Measurements from ENCODE around the gene RELA. TPM values are rescaled to one million over a fixed set of nuclear protein-coding genes. Genes with fewer than 3 reads are reported as not detected.

RELA gene
- total and polyA plus RNA-seq, 2 donors (not counting 3 experiments of a cell fraction or from before 2014, with no cell fraction given): 78.7 to 105 TPM

- H3K9ac ChIP-seq (replicated peaks; ENCODE audit: extremely low read depth, insufficient read depth, low read length): no peak overlapping the region
- no TSS peak for BruUV-seq (replicated peaks)
- H3K36me3 ChIP-seq (ENCODE audit: control insufficient read depth in 2 of 2, extremely low read depth in 1 of 2, insufficient read depth in 2 of 2, low read length in 2 of 2): peaks cover 15 to 69% of the 10 kb centered on the region in 2 experiments
- H3K4me3 ChIP-seq (replicated peaks in 1 of 3; ENCODE audit: insufficient read depth in 1 of 3, low read depth in 1 of 3, low read length in 3 of 3): no peak overlapping the region
- no peaks in the 10 kb centered on the region for H3K4me1 ChIP-seq (ENCODE audit: control insufficient read depth, extremely low read depth, insufficient read depth, low read length)
- ChIA-PET CTCF (interaction anchor here (1.0 kb wide), 1 partner anchor 88 kb away, joined by 3 read pairs; the partner anchor contains the start of gene KAT5), POLR2A (no interaction called here)
- no peaks in the 10 kb centered on the region for H3K9me1 ChIP-seq (replicated peaks; ENCODE audit: control insufficient read depth, extremely low read depth, insufficient read depth, low read length)
- H3K27ac ChIP-seq (ENCODE audit: insufficient read depth, low read depth, low read length): no peak overlapping the region
- TF ChIP-seq GATA2 (IDR thresholded peaks at IDR 0.05; ENCODE audit: insufficient read depth, insufficient read length, low read depth, low read length): no peak
- no peak for TF ChIP-seq POLR2A (IDR thresholded peaks at IDR 0.05; ENCODE audit: low read depth, low read length)
- no peak for TF ChIP-seq POLR2AphosphoS5 (IDR thresholded peaks at IDR 0.05; ENCODE audit: insufficient read depth, low read depth, low read length)
- TF ChIP-seq JUN (IDR thresholded peaks at IDR 0.05; ENCODE audit: borderline replicate concordance, insufficient read depth, insufficient read length, low read depth): no peak
- TF ChIP-seq, protein P1, sequence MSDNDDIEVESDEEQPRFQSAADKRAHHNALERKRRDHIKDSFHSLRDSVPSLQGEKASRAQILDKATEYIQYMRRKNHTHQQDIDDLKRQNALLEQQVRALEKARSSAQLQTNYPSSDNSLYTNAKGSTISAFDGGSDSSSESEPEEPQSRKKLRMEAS (IDR thresholded peaks at IDR 0.05; ENCODE audit: insufficient read depth, insufficient read length): no peak
- no peak for TF ChIP-seq CTCF (IDR thresholded peaks at IDR 0.05; ENCODE audit: extremely low read depth in 1 of 2, insufficient read depth in 1 of 2, low read depth in 1 of 2, low read length in 2 of 2)
- no peak for TF ChIP-seq EZH2 (IDR thresholded peaks at IDR 0.05; ENCODE audit: borderline replicate concordance, low read depth, low read length, severe bottlenecking)
- TF ChIP-seq MYC (IDR thresholded peaks at IDR 0.05; ENCODE audit: low read depth, low read length): no peak
- TF ChIP-seq FOS (IDR thresholded peaks at IDR 0.05; ENCODE audit: borderline replicate concordance, insufficient read depth, low read length): no peak
- no peaks in the 10 kb centered on the region for H3K9me3 ChIP-seq (replicated peaks; ENCODE audit: control insufficient read depth, insufficient read depth, low read length)
- dilution Hi-C loops (cut with MboI; ENCODE audit: extremely low pct_ligation_motif_present, low sequenced_read_pairs) (no loop called here), intact Hi-C loops (cut with micrococcal nuclease) (no loop called here)
- FAIRE-seq (no peak), DNase-seq (ENCODE audit: low read depth, low spot score) (no peak)
- no peaks in the 10 kb centered on the region for H4K20me1 ChIP-seq (replicated peaks; ENCODE audit: control insufficient read depth, extremely low read depth, insufficient read depth, low read length)
- no peak overlapping the region for H2AFZ ChIP-seq (ENCODE audit: low read depth, low read length)
- no peaks in the 10 kb centered on the region for H3K27me3 ChIP-seq (ENCODE audit: control insufficient read depth in 2 of 2, insufficient read depth in 2 of 2, low read length in 2 of 2)
- H3K79me2 ChIP-seq (ENCODE audit: control insufficient read depth, insufficient read depth, low read length): no peaks in the 10 kb centered on the region
- H3K4me2 ChIP-seq (ENCODE audit: insufficient read depth, low read length): no peak overlapping the region
These were observed 38.7 kb downstream of the RELA start for GRCh38 chr11:65623852-65624616.

All from endothelial cell of umbilical vein (primary cell).